Transverse colon (tissue), 3 donors: ENCODE results near the gene LUZP2.

Experiments used
- CTCF ChIP-seq, 5 experiments: fragments of 200-600 bp in 3 of 5; fragments of 450-650 bp in 2 of 5; sonication (generic) in 3 of 5; IDR thresholded peaks; 1 replicate in 2 of 5; 2 replicates in 3 of 5; pipeline ENCODE4 v1.5.1; 2016 to 2017; ENCODE audit warnings: antibody characterized with exemption in 5 of 5, inconsistent platforms in 3 of 5, mild to moderate bottlenecking in 2 of 5, moderate library complexity in 1 of 5
- EP300 ChIP-seq: sonication (generic); formaldehyde crosslinking; IDR thresholded peaks from one replicate; pipeline ENCODE4 v1.6.1; 2017; ENCODE audit warnings: antibody characterized with exemption, low read depth
- POLR2A ChIP-seq: fragments of 450-650 bp; IDR thresholded peaks from one replicate; pipeline ENCODE4 v1.6.1; 2016; ENCODE audit warnings: antibody characterized with exemption, mild to moderate bottlenecking, moderate library complexity

DNA sequence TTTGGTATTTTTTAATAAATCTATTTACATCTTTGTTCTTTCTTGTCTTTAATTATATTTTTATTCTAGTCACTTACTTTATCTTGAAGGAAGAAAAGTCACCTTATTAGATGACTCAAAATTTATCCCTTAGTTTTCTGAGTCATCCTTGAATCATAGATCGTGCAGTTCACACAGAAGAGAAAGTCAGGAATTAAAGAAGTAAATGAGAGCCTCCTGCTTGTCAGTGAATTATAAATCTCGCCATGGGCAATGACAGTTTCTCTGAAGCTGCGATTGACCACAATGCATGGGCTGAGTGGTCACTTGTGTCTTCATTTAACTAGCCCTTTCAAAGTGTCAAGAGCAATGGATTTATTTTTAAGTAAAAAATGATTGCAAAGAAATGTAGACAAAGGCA is 91.2 kb downstream of the LUZP2 start:
- TF ChIP-seq EP300 (no peak), POLR2A (no peak), CTCF (IDR thresholded peaks at IDR 0.05) (no peak)
